ENCODE measurements around the gene WDR82.

DNA sequence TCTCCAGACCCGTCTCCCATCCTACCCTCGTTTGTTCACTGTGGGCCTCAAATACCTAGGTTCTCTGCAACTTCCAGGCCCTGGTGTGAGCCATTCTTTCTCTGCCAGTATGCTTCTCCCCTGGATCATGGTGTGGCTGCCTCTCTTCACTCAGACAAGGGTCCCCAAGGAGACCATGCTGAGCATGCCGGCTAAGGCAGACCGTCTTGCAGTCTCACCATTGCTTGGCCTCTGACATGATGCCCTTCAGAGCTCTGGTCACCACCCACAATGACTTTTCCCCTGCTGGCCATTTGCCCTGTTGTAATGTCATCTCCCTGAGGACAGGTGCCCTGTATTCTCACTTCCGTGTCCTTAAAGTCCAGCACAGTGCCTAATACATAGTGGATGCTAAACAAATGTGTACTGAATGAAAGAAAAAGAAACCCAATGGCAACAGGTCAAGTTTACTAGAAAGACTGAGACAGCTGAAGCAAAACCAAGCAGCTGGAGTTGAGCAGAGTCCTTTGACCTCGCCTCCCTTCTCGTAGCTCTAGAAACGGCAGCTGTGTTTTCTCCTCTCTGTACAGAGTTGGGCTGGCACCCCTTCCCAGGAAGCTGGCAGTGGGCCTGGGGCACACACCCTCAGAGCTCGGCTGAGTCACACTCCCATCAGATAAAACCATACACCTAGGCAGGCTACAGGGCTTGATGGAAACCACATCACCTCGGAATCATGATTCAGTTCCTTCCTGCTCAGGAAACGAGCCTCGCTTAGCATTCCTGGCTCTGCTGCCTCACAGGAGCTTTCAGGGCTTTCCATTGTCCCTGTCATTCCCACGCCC lies 61.7 kb downstream of the WDR82 start:
- TF ChIP-seq, protein P1, sequence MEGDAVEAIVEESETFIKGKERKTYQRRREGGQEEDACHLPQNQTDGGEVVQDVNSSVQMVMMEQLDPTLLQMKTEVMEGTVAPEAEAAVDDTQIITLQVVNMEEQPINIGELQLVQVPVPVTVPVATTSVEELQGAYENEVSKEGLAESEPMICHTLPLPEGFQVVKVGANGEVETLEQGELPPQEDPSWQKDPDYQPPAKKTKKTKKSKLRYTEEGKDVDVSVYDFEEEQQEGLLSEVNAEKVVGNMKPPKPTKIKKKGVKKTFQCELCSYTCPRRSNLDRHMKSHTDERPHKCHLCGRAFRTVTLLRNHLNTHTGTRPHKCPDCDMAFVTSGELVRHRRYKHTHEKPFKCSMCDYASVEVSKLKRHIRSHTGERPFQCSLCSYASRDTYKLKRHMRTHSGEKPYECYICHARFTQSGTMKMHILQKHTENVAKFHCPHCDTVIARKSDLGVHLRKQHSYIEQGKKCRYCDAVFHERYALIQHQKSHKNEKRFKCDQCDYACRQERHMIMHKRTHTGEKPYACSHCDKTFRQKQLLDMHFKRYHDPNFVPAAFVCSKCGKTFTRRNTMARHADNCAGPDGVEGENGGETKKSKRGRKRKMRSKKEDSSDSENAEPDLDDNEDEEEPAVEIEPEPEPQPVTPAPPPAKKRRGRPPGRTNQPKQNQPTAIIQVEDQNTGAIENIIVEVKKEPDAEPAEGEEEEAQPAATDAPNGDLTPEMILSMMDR (IDR thresholded peaks at IDR 0.05), result no peak
- TF ChIP-seq EZH2 (IDR thresholded peaks at IDR 0.05) (no peak), EZH2phosphoT487 (IDR thresholded peaks at IDR 0.05) (no peak)

Measured in neural progenitor cell (in vitro differentiated cells).